Measurements from ENCODE around the gene FAM237A.

DNA sequence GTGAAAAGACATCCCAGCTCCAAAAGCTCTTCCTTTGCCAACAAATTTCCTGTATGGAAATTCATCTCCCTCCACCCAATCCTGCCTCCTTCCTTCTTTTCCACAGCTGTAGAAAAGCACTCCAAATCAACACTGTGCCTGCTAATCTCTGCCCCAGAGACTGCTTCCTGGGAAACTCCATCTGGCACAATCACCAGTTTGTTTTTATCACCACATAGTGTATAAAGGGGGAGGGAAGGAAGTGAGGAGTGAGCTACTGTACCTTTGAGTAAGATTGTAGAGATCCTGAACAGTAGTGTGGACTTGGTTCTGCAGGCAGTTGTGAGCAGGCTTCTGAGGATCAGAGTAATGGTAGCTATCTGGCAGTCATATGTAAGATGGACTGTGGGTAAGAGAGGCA lies 14.7 kb upstream of the FAM237A start:
- TF ChIP-seq, protein P1, sequence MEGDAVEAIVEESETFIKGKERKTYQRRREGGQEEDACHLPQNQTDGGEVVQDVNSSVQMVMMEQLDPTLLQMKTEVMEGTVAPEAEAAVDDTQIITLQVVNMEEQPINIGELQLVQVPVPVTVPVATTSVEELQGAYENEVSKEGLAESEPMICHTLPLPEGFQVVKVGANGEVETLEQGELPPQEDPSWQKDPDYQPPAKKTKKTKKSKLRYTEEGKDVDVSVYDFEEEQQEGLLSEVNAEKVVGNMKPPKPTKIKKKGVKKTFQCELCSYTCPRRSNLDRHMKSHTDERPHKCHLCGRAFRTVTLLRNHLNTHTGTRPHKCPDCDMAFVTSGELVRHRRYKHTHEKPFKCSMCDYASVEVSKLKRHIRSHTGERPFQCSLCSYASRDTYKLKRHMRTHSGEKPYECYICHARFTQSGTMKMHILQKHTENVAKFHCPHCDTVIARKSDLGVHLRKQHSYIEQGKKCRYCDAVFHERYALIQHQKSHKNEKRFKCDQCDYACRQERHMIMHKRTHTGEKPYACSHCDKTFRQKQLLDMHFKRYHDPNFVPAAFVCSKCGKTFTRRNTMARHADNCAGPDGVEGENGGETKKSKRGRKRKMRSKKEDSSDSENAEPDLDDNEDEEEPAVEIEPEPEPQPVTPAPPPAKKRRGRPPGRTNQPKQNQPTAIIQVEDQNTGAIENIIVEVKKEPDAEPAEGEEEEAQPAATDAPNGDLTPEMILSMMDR (IDR thresholded peaks at IDR 0.05; ENCODE audit: low read depth, low read length, missing input control) = no peak
- TF ChIP-seq, protein P2, sequence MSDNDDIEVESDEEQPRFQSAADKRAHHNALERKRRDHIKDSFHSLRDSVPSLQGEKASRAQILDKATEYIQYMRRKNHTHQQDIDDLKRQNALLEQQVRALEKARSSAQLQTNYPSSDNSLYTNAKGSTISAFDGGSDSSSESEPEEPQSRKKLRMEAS (IDR thresholded peaks at IDR 0.05) = no peak
- TF ChIP-seq RAD21 (IDR thresholded peaks at IDR 0.05) = no peak
- TF ChIP-seq, protein P3, sequence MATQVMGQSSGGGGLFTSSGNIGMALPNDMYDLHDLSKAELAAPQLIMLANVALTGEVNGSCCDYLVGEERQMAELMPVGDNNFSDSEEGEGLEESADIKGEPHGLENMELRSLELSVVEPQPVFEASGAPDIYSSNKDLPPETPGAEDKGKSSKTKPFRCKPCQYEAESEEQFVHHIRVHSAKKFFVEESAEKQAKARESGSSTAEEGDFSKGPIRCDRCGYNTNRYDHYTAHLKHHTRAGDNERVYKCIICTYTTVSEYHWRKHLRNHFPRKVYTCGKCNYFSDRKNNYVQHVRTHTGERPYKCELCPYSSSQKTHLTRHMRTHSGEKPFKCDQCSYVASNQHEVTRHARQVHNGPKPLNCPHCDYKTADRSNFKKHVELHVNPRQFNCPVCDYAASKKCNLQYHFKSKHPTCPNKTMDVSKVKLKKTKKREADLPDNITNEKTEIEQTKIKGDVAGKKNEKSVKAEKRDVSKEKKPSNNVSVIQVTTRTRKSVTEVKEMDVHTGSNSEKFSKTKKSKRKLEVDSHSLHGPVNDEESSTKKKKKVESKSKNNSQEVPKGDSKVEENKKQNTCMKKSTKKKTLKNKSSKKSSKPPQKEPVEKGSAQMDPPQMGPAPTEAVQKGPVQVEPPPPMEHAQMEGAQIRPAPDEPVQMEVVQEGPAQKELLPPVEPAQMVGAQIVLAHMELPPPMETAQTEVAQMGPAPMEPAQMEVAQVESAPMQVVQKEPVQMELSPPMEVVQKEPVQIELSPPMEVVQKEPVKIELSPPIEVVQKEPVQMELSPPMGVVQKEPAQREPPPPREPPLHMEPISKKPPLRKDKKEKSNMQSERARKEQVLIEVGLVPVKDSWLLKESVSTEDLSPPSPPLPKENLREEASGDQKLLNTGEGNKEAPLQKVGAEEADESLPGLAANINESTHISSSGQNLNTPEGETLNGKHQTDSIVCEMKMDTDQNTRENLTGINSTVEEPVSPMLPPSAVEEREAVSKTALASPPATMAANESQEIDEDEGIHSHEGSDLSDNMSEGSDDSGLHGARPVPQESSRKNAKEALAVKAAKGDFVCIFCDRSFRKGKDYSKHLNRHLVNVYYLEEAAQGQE (IDR thresholded peaks at IDR 0.05) = no peak
- no peak for TF ChIP-seq JUND (IDR thresholded peaks at IDR 0.05)
- no peak for TF ChIP-seq YY1 (IDR thresholded peaks at IDR 0.05)
- TF ChIP-seq GABPA (IDR thresholded peaks at IDR 0.05 in 1 of 2, conservative IDR thresholded peaks at IDR 0.05 in 1 of 2) = no peak
- TF ChIP-seq, protein P4, sequence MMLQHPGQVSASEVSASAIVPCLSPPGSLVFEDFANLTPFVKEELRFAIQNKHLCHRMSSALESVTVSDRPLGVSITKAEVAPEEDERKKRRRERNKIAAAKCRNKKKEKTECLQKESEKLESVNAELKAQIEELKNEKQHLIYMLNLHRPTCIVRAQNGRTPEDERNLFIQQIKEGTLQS (IDR thresholded peaks at IDR 0.05) = no peak
- TF ChIP-seq TAF1 (conservative IDR thresholded peaks at IDR 0.05) = no peak
- TF ChIP-seq EGR1 (IDR thresholded peaks at IDR 0.05; ENCODE audit: low read depth in 2 of 2) = no peak
- TF ChIP-seq, protein P5, sequence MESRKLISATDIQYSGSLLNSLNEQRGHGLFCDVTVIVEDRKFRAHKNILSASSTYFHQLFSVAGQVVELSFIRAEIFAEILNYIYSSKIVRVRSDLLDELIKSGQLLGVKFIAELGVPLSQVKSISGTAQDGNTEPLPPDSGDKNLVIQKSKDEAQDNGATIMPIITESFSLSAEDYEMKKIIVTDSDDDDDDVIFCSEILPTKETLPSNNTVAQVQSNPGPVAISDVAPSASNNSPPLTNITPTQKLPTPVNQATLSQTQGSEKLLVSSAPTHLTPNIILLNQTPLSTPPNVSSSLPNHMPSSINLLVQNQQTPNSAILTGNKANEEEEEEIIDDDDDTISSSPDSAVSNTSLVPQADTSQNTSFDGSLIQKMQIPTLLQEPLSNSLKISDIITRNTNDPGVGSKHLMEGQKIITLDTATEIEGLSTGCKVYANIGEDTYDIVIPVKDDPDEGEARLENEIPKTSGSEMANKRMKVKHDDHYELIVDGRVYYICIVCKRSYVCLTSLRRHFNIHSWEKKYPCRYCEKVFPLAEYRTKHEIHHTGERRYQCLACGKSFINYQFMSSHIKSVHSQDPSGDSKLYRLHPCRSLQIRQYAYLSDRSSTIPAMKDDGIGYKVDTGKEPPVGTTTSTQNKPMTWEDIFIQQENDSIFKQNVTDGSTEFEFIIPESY (IDR thresholded peaks at IDR 0.05) = no peak
- TF ChIP-seq HNF4A (conservative IDR thresholded peaks at IDR 0.05) = no peak

Data from liver (tissue), 3 donors.